HG02642 (cell line): ENCODE results near the gene ABCC11.

Experiments
- ATAC-seq: cut with Tn5 transposase; IDR thresholded peaks from one replicate; pipeline ENCODE4 v1.9.1; 2021; ENCODE audit warnings: mild to moderate bottlenecking; ENCODE audit not compliant: unreplicated experiment, poor library complexity

The ABCC11 gene

DNA sequence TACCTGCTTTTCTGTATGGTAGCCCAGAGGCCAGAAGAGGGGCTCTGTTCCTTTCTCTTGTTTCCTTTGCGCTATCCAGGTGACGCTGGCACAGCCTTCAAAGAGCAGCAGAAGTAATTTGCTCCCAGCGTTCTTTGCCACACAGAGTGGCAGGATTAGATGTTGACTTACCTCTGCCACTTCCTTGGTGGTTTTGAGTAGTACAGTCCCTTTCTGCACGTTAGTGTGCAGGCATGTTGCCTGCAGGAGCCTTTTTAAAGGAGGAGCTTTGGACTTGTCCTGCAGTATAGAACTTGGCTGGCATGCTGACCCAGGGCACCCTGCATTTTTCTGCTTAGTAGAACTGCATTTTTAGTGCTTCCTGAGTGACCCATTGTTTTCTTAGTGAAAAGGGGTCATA is at the start of gene ABCC11:
Gene ABCC11, minus strand, starts transcription at position 229 of the 400 bp plus-strand sequence. CDS start 15,618 bp downstream, outside the sequence.
- ATAC-seq: no peak

GRCh38 chr16:48295488-48296281 is 48.3 kb upstream of the ABCC11 start:
- ATAC-seq: no peak

- no peak for ATAC-seq
Observed at GRCh38 chr16:48294724-48295123, 47.4 kb upstream of the ABCC11 start.

DNA sequence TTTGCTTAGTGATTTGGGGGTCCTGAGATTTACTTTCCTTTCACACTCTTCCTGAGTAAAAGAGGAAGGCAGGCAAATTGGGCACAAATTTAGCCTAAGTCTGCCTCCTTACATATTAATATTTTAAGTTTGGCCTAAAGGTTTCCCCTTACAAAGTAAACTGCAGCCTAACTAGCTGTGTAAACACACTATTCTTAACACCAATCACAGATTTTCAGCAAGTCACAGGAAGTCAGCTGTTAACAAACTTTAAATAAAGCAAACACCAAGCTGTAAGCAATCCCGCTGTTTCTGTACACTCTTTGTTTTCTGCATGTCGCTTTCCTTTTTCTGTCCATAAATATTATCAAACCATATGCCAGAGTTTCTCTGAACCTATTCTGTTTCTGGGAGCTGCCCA is 45.1 kb upstream of the ABCC11 start:
- no peak for ATAC-seq

- ATAC-seq: no peak
Observed at GRCh38 chr16:48291754-48292153, 44.4 kb upstream of the ABCC11 start.

DNA sequence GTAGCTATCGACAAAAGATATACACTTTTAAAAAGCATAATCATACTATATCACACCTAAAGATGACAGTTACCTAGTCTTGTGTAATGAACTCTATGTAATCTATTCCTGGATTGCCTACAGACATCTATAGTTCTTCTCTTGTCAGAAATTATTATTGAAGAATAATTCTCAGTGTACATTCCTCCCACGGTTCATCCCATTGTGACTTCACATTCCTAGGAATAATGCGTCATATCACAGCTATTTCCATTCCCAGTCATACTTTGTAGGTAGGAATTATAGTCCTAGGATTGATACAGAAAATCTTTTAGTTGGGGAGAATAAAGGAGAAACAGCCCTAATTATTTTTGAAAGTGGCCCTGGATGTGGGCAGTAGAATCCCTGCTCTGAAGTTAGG is 44.0 kb upstream of the ABCC11 start:
- ATAC-seq: no peak

GRCh38 chr16:48287239-48287638 is 39.9 kb upstream of the ABCC11 start:
- no peak for ATAC-seq

GRCh38 chr16:48284772-48285409 is 37.6 kb upstream of the ABCC11 start:
- no peak for ATAC-seq

DNA sequence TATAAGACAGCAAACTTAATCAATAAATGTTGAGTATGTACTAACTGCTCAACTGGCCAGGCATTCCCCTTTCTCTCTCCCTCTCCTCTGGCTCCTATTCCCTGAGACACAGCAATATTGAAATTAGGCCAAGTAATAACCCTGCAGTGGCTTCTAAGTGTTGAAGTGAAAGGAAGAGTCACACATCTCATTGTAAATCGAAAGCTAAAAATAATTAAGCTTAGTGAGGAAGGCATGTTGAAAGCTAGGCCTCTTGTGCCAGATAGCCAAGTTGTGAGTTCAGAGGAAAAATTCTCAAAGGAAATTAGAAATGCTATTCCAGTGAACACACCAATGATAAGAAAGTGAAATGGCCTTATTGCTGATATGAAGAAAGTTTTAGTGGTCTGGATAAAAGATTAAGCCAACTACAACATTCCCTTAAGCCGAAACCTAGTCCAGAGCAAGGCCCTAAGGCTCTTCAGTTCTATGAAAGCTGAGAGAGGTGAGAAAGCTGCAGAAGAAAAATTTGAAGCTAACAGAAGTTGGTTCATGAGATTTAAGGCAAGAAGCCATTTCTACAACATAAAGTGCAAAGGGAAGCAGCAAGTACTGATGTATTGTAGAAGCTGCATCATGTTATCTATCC is 35.4 kb upstream of the ABCC11 start:
- ATAC-seq: no peak

DNA sequence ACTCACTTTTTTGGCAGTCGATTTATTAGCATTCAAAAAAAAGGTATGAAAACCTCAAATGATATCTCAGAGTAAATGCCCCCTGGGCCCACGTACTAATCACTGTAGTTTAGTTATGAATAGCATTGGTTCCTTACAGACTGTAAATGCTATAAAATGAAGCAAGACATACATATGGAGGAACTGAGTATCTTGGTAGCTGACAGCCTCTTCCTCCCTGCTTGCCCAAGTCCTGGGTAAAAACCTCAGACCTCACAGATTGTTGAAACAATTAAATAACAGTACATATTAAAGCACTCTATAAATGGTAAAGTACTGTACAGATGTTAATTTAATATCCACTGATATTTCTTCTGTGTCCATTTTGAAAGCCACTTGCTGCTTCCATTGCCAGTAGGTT is 33.2 kb upstream of the ABCC11 start:
- ATAC-seq: no peak

GRCh38 chr16:48279199-48279598 is 31.9 kb upstream of the ABCC11 start:
- no peak for ATAC-seq

- ATAC-seq: no peak
Observed at GRCh38 chr16:48277158-48277557, 29.8 kb upstream of the ABCC11 start.

DNA sequence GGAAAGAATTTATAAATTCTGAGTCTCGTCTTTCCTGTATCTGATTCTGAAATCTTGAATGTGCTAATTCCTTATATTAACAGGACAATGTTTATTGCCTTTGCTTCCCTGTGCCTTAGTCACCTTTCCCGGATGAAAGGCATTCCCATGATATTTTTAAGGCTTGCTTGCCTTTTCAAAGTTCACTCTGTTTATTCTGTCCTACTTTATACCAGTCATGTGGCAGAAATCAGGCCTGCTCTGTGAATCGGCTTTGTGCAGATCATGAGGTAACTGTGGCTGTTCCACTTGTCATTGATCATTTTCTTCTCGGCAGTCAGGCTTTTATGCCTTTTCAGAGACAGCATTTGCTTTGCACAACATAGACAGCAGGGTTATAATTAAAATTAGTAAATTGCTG is 28.8 kb upstream of the ABCC11 start:
- ATAC-seq: no peak

- no peak for ATAC-seq
Observed at GRCh38 chr16:48274476-48274875, 27.1 kb upstream of the ABCC11 start.

- no peak for ATAC-seq
Observed at GRCh38 chr16:48272837-48273421, 25.6 kb upstream of the ABCC11 start.

DNA sequence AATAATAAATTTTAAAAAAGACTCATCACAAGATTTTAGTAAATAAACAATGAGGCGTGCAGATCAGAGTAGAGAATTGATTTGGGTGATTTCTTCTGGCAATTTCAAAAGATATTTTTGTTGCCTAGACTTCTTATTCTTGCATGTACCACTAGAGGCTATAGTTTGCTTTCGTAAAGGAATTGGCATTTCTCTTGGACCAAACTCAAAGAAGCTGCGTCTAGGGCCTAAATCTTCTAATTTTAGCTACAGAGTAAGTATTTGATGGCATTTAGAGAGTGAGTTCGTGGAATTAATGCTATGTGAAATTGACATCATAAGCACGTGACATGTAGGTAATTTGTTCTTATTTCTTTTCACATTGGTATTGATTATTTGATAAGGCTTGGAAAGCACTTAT is 24.4 kb upstream of the ABCC11 start:
- no peak for ATAC-seq

DNA sequence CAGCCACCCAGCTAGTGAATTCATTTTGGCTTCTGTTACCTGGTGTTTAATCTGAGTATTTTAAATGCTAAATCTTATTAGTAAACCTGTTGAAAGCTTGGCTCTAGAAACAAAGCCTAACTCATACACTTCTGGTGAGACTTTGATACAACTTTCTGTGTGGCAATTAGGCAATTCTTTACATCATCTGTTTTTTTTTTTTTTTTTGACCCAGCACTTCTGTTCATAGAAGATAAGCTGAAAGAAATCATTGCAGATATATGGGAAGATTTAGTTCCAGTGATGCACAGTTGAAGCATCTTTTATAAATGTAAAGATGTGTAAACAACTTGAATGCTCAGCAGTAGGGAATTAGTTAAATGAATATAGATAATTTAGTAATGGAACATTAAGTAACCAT is 21.7 kb upstream of the ABCC11 start:
- no peak for ATAC-seq

DNA sequence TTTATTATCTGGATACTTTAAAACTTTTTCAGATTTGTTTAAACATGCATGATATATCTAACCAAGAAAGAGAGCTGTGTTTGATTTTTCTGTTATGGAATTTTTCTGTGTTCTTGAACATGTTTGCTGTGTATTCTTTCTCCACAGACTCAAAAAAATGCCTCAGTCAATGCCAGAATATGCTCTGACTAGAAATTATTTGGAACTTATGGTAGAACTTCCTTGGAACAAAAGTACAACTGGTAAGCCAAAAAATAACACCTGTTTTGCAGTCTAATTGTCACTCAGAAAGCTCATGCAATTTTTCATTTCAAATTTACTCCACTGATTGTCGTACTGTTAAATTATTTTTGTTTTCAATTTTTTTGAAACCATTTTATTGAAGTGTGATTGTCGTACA is 15.3 kb upstream of the ABCC11 start:
- no peak for ATAC-seq

- no peak for ATAC-seq
Observed at GRCh38 chr16:48261569-48261968, 14.2 kb upstream of the ABCC11 start.

GRCh38 chr16:48256579-48257177 is 9.3 kb upstream of the ABCC11 start:
- no peak for ATAC-seq

DNA sequence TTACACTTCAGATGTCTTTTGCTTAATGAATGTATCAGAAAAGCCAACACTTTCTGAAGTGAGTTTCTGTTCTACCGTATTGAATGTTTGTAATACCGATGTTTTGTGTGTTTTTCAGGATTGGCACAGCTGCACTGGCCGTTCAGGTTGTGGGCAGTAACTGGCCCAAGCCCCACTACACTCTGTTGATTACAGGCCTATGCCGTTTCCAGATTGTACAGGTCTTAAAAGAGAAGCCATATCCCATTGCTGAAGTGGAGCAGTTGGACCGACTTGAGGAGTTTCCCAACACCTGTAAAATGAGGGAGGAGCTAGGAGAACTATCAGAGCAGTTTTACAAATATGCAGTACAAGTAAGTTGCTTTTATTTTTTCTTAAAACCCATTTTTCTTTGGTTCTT is 4.7 kb upstream of the ABCC11 start:
- no peak for ATAC-seq
